ENCODE results near the gene LRMDA. TPM values are rescaled to one million over a fixed set of nuclear protein-coding genes. Genes with fewer than 3 reads are reported as not detected.

LRMDA gene
- total RNA-seq, 4 donors from 2014 or later = 0.88 to 14.1 (median 5.1) TPM; not detected in 1

GRCh38 chr10:75525067-75525466 lies 93.6 kb downstream of the LRMDA start:
- TF ChIP-seq POLR2A (IDR thresholded peaks at IDR 0.05) (no peak), CTCF (IDR thresholded peaks at IDR 0.05) (no peak)
- DNase-seq = no peak
- H3K36me3 ChIP-seq = no peaks in the 10 kb centered on the region
- 63 to 78% methylated on average over 1 of the region's 1 CpG for WGBS, 2 donors
- H3K4me3 ChIP-seq = no peak overlapping the region
- no peaks in the 10 kb centered on the region for H3K9me3 ChIP-seq
- H3K27ac ChIP-seq = no peak overlapping the region
- no peaks in the 10 kb centered on the region for H3K4me1 ChIP-seq
- H3K27me3 ChIP-seq = no peaks in the 10 kb centered on the region
- intact Hi-C loops (cut with DNase I) = no loop called here

- intact Hi-C loops (cut with DNase I) = no loop called here
- no peaks in the 10 kb centered on the region for H3K27me3 ChIP-seq
- no peaks in the 10 kb centered on the region for H3K36me3 ChIP-seq
- no peak overlapping the region for H3K4me3 ChIP-seq
- 81 to 84% methylated on average over 1 of the region's 1 CpG for WGBS, 2 donors
- no peaks in the 10 kb centered on the region for H3K4me1 ChIP-seq
- no peak overlapping the region for H3K27ac ChIP-seq
- no peaks in the 10 kb centered on the region for H3K9me3 ChIP-seq
- no peak for DNase-seq
- TF ChIP-seq POLR2A (IDR thresholded peaks at IDR 0.05) = no peak
- TF ChIP-seq CTCF (IDR thresholded peaks at IDR 0.05) = no peak
Measured at GRCh38 chr10:75525646-75526045, 94.2 kb downstream of the LRMDA start.

- Histone ChIP-seq H3K9me3 (no peaks in the 10 kb centered on the region), H3K4me1 (no peaks in the 10 kb centered on the region), H3K36me3 (no peaks in the 10 kb centered on the region), H3K27ac (no peak overlapping the region), H3K27me3 (no peaks in the 10 kb centered on the region), H3K4me3 (no peak overlapping the region)
- 76 to 85% methylated on average over 2 of the region's 2 CpGs for WGBS, 2 donors
- TF ChIP-seq POLR2A (IDR thresholded peaks at IDR 0.05) (no peak), CTCF (IDR thresholded peaks at IDR 0.05) (no peak)
- DNase-seq = no peak
- intact Hi-C loops (cut with DNase I) = no loop called here
Measured at GRCh38 chr10:75527542-75527941, 96.1 kb downstream of the LRMDA start.

- Histone ChIP-seq H3K4me1 (no peaks in the 10 kb centered on the region), H3K36me3 (no peaks in the 10 kb centered on the region), H3K27ac (no peak overlapping the region), H3K9me3 (no peaks in the 10 kb centered on the region), H3K27me3 (no peaks in the 10 kb centered on the region), H3K4me3 (no peak overlapping the region)
- TF ChIP-seq CTCF (IDR thresholded peaks at IDR 0.05) (no peak), POLR2A (IDR thresholded peaks at IDR 0.05) (no peak)
- no peak for DNase-seq
- 73 to 75% methylated on average over 2 of the region's 2 CpGs for WGBS, 2 donors
- intact Hi-C loops (cut with DNase I) = no loop called here
Measured at GRCh38 chr10:75528392-75528791, 97.0 kb downstream of the LRMDA start.

GRCh38 chr10:75530299-75530698 lies 98.9 kb downstream of the LRMDA start:
- Histone ChIP-seq H3K27ac (no peak overlapping the region), H3K4me1 (no peaks in the 10 kb centered on the region), H3K36me3 (no peaks in the 10 kb centered on the region), H3K27me3 (no peaks in the 10 kb centered on the region), H3K9me3 (no peaks in the 10 kb centered on the region), H3K4me3 (no peak overlapping the region)
- no peak for DNase-seq
- intact Hi-C loops (cut with DNase I) = no loop called here
- no peak for TF ChIP-seq CTCF (IDR thresholded peaks at IDR 0.05)
- no peak for TF ChIP-seq POLR2A (IDR thresholded peaks at IDR 0.05)
- WGBS, 2 donors = 69 to 70% methylated on average over 3 of the region's 3 CpGs
